GM23248 (cell line): ENCODE data around the gene GJB5.

Experiments used
- EZH2 ChIP-seq: fragments of 200-600 bp; sonication (generic); IDR thresholded peaks from 2 replicates; pipeline ENCODE4 v1.6.1; 2018; ENCODE audit warnings: antibody characterized with exemption, mild to moderate bottlenecking; ENCODE audit not compliant: insufficient read depth, poor library complexity, severe bottlenecking
- EZH2phosphoT487 ChIP-seq: fragments of 200-600 bp; sonication (generic); IDR thresholded peaks from 2 replicates; pipeline ENCODE4 v1.6.1; 2018; ENCODE audit warnings: antibody characterized with exemption, moderate library complexity, mild to moderate bottlenecking, low read depth; ENCODE audit not compliant: insufficient read depth

- no peak for TF ChIP-seq EZH2phosphoT487
- TF ChIP-seq EZH2, result no peak
These were observed 16.9 kb downstream of the GJB5 start for GRCh38 chr1:34771573-34772371.
